Activated naive CD4-positive, alpha-beta T cell treated with anti-CD3 and anti-CD28 coated beads, Interleukin-2, amount 50 U/mL, for 24 hours (primary cell): ENCODE results near the gene LDB2.
A peak's percentile ranks its signal among the peaks of the same experiment; 100 is the strongest.

Experiments used
- H3K27ac Mint-ChIP-seq: one replicate; pipeline ENCODE4 v1.8.0; 2021; ENCODE audit warnings: mild to moderate bottlenecking, mixed read lengths
- H3K27me3 Mint-ChIP-seq: one replicate; pipeline ENCODE4 v1.8.0; 2021; ENCODE audit warnings: mixed read lengths
- H3K36me3 Mint-ChIP-seq: one replicate; pipeline ENCODE4 v1.8.0; 2021; ENCODE audit warnings: mixed read lengths
- H3K4me1 Mint-ChIP-seq: one replicate; pipeline ENCODE4 v1.8.0; 2021; ENCODE audit warnings: mixed read lengths
- H3K4me3 Mint-ChIP-seq: one replicate; pipeline ENCODE4 v1.8.0; 2021; ENCODE audit warnings: mild to moderate bottlenecking, mixed read lengths
- H3K9me3 Mint-ChIP-seq: one replicate; pipeline ENCODE4 v1.8.0; 2021; ENCODE audit warnings: mixed read lengths

Gene LDB2

DNA sequence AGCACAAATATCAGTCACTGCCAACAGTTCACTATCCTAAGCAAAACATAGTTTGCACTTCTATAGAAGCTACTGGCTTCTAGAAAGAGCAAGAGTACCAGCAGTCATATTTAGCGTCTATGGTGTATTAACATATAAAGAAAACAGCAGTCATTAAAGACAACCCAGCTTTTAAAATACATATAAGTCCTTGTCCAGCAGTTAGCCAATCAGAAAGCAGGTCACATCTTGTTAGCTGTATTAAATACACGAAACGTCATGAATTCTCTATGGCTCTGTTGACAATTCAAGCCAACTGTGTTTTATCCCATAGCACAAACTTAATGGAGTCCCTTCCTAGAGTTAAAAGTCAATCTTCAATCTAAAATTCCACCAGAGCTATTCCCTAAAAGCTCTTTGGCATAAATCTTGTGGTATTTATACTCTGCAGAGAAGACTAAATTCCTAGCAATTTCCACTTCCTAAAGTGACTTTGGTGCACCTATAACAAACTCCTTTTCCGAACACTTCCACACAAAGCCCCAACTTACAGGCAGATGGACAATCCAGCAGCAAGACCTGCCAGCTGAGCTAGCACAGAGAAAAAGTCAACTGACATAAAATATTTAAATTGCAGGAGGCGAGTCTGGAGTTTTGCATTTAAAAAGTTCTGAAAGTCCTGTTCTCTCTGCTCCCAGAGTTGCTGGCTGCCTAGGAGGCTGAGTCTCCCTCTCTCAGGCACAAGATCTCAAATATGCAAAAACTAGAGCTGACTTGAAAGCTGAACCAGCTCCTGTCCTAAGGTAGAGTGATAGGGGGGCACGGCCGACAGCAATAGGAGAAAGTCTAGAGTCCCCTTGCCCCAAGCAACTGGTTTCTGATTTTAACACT lies 1.3 kb downstream of the LDB2 start:
- H3K9me3 Mint-ChIP-seq: no peaks in the 10 kb centered on the region
- H3K27me3 Mint-ChIP-seq: peaks cover 8% of the 10 kb centered on the region
- no peak overlapping the region for H3K4me3 Mint-ChIP-seq
- no peaks in the 10 kb centered on the region for H3K36me3 Mint-ChIP-seq
- no peak overlapping the region for H3K27ac Mint-ChIP-seq
- peaks cover 31% of the 10 kb centered on the region for H3K4me1 Mint-ChIP-seq

DNA sequence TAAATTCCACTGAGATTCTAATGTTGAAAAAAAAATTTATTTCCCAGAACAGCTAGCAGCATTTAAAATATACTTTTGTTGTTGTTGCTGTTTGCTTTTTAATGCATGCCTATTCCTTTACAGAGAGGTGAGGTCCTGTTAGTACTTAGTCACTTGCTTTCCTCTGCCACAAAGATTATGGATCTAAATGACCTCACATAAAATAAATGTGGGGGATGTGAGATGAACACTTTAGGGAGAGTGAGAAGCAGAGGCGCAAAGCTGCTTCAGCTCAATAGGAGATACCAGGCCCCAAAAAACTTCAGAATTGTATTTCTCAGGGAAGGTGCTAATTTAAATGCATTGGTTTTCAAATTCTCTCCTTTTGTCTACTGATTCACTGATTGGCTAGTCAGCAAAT lies 4.0 kb downstream of the LDB2 start:
- no peaks in the 10 kb centered on the region for H3K9me3 Mint-ChIP-seq
- H3K36me3 Mint-ChIP-seq: no peaks in the 10 kb centered on the region
- H3K27me3 Mint-ChIP-seq: peaks cover 8% of the 10 kb centered on the region
- H3K4me3 Mint-ChIP-seq: no peak overlapping the region
- no peak overlapping the region for H3K27ac Mint-ChIP-seq
- H3K4me1 Mint-ChIP-seq: peaks cover 56% of the 10 kb centered on the region

DNA sequence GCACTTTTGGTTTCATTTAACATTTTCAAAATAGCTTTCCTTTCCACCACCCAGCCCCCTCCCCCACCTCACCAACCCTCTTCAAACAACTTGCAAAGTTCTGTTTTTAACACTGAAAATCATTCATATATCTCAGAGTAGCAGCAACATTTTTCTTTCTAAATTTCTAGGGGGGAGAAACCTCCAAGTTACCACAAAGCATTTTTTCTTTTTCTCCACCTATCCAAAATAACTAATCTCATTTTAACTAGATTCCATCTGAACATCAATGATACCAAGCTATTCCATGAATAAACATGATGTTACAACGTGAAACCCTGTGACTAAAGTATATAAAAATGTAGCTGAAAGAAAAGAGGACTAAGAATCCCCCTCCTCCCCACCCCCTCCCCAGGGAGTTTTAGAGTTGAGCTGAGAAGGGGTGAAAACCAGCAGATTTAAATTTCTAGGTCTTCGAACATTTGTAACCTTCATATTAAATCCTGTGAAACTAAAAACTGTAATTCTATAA lies 5.2 kb downstream of the LDB2 start:
- Mint-ChIP-seq H3K4me1 (peaks cover 60% of the 10 kb centered on the region), H3K4me3 (peak overlapping the region; percentile 45), H3K9me3 (no peaks in the 10 kb centered on the region), H3K27ac (peak overlapping the region; percentile 80), H3K27me3 (peaks cover 5% of the 10 kb centered on the region), H3K36me3 (no peaks in the 10 kb centered on the region)

DNA sequence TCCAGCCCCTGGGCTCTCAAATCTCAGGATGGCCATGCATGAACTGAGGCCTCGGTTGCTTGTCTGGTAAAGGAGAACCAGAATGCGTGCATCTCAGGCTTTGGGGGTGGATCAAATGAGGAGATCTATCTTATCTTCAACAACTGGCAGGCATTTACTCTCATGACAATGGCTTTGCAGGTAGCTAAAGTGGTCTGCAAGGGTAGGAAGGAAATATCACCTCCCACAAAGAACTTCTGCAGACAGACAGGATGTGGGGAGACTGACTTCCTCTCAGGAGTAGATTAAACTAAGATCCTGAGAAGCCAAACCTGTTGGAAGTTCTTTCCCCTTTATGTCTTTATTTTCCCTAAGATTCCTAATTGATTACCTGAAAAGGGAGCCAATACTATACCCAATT lies 7.8 kb downstream of the LDB2 start:
- H3K9me3 Mint-ChIP-seq: no peaks in the 10 kb centered on the region
- no peak overlapping the region for H3K4me3 Mint-ChIP-seq
- H3K27ac Mint-ChIP-seq: peak overlapping the region; percentile 12
- H3K36me3 Mint-ChIP-seq: no peaks in the 10 kb centered on the region
- peaks cover under 1% of the 10 kb centered on the region for H3K27me3 Mint-ChIP-seq
- peaks cover 58% of the 10 kb centered on the region for H3K4me1 Mint-ChIP-seq

DNA sequence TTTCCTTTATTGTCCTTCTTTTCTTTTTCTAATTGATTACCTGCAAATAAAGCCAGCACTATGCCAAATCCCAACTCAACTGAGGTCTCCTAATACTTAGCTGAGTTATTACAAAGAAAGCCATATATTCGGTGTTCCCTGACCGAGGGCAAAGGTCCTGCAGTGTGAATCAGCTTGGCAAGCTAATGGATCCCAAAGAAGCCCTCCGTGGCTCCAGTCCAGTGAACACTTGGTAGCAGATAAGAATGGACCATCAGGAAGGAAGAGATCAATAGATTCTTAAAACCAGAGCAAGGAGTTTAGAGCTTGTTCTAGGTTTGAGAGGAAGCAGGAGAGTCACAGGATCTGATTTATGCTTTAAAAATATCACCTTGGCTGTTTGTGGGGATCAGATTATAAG lies 8.5 kb downstream of the LDB2 start:
- Mint-ChIP-seq H3K4me3 (no peak overlapping the region), H3K27me3 (peaks cover 2% of the 10 kb centered on the region), H3K27ac (peak overlapping the region; percentile 53), H3K4me1 (peaks cover 60% of the 10 kb centered on the region), H3K36me3 (no peaks in the 10 kb centered on the region), H3K9me3 (no peaks in the 10 kb centered on the region)

DNA sequence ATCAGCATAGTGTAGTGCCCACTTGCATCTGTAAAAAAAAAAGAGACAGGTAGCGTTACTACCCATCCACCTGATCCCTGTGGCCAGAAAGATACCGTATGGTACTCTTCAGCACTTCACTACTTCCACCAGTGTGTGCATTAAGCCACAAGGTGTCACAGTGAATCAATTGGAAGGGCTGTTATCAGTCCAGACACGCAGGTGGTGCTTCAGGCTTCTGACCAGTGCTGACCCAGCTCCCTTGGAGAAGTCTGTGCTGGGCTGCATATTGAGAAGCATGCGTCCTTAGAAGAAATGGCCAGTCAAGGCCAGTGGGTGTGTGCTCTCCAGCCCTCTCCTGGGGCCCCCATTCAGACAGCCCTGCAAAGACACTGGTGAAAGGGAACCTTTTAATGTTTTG lies 10.6 kb downstream of the LDB2 start:
- Mint-ChIP-seq H3K27me3 (peaks cover 2% of the 10 kb centered on the region), H3K36me3 (peaks cover 1% of the 10 kb centered on the region), H3K9me3 (no peaks in the 10 kb centered on the region), H3K27ac (no peak overlapping the region), H3K4me1 (peaks cover 47% of the 10 kb centered on the region), H3K4me3 (no peak overlapping the region)

DNA sequence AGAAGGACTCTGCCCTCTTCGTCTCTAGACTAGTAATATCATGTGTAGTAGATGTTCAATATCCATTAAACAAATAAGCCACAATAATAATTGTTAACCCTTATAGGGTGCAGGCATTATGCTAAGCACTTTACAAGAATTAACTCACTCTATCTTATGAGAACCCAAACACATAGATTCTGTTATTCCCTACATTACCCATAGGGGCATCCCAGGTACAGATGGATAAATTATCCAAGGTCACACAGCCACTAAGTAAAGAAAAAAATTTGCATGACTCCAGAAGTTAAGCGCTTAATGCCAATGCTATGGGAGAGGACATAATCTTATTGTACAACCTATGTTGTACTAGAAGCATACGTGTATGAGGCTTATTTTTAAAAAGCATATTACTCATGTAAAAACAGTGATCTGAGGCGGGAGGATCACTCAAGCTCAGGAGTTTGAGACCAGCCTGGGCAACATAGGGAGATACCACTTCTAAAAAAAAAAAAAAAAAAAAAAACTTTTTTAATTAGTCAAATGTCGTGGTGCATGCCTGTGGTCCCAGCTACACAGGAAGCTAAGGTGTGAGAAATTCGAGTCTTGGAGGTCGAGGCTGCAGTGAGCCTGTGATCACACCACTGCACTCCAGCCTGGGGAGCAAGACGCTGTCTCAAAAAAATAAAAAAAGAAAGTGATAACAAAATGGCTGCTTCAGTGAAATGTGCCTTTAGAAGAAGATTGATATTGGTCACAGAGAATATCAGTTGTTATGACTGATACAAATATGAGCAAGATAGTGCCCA lies 13.6 kb downstream of the LDB2 start:
- Mint-ChIP-seq H3K4me3 (no peak overlapping the region), H3K36me3 (peaks cover 1% of the 10 kb centered on the region), H3K4me1 (peaks cover 19% of the 10 kb centered on the region), H3K27ac (no peak overlapping the region), H3K27me3 (peaks cover 2% of the 10 kb centered on the region), H3K9me3 (no peaks in the 10 kb centered on the region)

DNA sequence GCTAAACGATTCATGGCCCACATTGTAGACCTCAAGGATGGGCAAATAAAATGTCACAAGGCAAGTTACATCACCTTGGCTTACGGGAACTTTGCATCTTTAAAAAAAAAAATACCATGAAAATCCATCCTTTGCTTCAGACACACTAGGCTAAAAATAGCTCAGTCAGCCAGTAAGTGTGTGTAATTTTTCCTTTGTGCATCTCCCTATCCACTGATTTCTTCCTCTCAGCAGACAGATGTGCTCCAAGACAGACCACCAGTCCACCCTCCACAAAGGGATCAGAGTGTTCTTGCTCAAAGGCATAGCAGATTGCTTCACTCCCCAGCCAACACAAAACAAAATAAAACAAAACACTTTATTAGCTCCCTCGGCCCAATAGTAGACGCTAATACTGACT lies 14.6 kb downstream of the LDB2 start:
- peaks cover 1% of the 10 kb centered on the region for H3K36me3 Mint-ChIP-seq
- no peak overlapping the region for H3K4me3 Mint-ChIP-seq
- no peak overlapping the region for H3K27ac Mint-ChIP-seq
- peaks cover 8% of the 10 kb centered on the region for H3K4me1 Mint-ChIP-seq
- H3K27me3 Mint-ChIP-seq: peaks cover 2% of the 10 kb centered on the region
- no peaks in the 10 kb centered on the region for H3K9me3 Mint-ChIP-seq

DNA sequence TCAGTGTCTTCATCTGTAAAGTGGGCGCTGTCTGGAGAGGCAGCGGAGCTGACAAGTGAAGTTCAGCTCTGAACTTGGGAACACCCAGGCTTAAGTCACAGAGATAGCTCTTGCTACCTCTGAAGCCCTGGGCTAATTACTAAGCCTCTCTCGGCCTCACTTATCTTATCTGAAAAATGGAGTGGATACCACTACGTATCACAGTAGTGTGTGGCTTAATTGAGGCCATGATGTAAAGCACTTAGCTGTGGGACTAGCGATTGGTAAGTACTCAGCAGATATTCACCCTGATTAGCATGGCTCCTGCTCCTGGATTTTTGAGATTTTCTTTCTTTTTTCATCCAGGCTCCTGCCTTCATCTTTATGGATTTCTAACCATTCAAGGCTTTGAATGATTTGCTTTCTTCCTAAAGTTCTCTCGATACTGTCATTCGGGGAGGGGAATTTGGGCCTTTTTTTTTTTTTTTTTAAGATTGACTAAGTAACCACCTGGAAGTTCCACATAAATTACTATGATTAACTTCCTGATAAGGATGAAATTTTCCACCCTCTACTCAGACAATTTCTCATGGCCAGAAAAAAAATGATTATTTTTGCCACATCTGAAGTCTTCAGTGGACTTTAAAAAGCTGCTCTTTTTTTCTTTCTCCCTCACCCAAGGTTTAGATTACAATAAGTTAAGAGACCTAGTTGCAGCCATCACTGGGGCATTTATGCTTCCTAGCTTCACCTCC lies 17.1 kb downstream of the LDB2 start:
- Mint-ChIP-seq H3K4me1 (peaks cover 8% of the 10 kb centered on the region), H3K4me3 (no peak overlapping the region), H3K27ac (no peak overlapping the region), H3K9me3 (peaks cover 5% of the 10 kb centered on the region), H3K27me3 (peaks cover 2% of the 10 kb centered on the region), H3K36me3 (peaks cover 1% of the 10 kb centered on the region)

DNA sequence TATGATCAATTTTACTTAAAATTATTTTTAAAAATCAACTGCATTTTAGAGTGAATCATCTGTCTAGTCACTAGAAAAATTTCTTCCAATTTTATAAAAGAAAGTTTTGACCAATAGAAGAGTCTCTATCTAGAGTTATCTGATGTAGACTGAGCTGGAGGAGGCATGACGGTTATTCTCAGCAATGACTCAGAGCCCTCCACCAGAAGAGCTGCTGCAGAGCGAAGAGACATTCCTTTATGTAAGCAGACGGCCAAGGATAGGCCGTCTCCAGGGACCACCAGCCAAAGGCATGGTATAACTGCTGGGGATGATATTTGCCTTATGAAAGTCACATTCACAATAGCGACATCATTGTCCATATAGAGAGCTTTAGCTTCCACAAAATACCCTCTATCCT lies 23.0 kb downstream of the LDB2 start:
- Mint-ChIP-seq H3K4me1 (no peaks in the 10 kb centered on the region), H3K36me3 (no peaks in the 10 kb centered on the region), H3K9me3 (peaks cover 5% of the 10 kb centered on the region), H3K27ac (no peak overlapping the region), H3K4me3 (no peak overlapping the region), H3K27me3 (no peaks in the 10 kb centered on the region)

DNA sequence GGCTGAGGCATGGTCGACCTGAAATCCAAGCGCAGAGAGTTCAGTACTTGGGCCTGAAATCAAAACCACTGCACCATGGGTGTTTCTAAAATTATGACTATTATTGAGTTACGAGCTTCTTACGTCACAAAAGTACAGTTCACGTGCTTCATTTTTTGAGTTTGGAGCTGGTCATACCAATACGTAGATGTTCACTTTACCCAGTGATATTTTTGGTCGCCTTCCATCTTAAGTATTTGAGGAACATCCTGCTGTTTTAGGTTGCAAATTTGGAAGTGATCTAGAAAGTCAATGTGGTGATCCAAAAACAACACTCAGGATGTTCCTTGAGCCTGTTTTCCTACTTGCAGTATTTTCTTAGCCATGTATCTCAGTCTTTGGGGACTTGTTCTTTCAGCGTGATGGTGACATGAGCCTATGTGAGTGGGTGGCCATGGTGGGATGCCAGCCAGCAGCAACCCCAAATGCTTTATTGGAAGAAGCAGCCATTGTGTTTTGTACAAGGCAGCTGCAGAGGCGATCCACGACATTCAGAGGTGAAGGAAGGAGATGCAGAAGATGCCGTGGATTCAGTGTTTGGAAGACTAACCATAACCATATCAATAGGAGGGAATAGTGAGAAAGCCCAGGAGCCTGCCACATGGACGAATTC lies 28.7 kb downstream of the LDB2 start:
- Mint-ChIP-seq H3K36me3 (no peaks in the 10 kb centered on the region), H3K4me3 (no peak overlapping the region), H3K27me3 (no peaks in the 10 kb centered on the region), H3K4me1 (no peaks in the 10 kb centered on the region), H3K27ac (no peak overlapping the region), H3K9me3 (no peaks in the 10 kb centered on the region)

DNA sequence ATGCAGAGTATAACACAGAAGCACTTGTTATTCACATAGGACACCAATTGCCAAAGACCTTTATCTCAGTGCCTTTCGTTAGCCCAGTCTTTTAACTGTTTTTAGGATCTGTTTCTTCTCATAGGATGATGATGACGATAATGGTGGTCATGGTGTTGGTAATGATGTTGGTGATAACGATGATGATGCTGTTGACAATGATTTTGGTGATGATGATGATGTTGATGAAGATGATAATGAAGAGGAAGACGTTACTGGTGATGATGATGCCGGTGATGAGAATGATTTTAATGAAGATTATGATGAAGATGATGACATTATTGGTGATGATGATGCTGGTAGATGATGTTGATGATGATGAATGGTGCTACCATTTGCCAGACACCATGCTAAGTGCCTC lies 29.8 kb downstream of the LDB2 start:
- Mint-ChIP-seq H3K36me3 (no peaks in the 10 kb centered on the region), H3K4me3 (no peak overlapping the region), H3K27me3 (no peaks in the 10 kb centered on the region), H3K9me3 (no peaks in the 10 kb centered on the region), H3K27ac (no peak overlapping the region), H3K4me1 (no peaks in the 10 kb centered on the region)

DNA sequence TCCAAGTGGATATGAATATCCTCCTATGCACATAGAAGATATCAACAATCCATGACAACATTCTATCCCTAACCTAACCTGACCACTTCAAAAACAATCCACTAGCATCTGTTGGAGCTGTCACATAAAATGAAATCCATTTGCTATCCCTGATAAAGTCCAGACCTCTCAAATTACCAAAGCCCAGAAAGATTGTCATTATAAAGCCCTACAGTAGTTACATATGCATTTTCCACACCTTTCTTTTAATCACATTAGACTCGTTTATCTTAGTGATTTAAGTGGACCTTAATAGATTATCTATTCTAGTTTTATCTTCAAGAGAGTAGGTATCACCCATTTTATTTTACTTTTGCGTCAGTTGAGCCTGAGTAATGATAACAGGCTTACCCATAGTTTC lies 30.6 kb downstream of the LDB2 start:
- Mint-ChIP-seq H3K4me3 (no peak overlapping the region), H3K36me3 (no peaks in the 10 kb centered on the region), H3K4me1 (no peaks in the 10 kb centered on the region), H3K9me3 (no peaks in the 10 kb centered on the region), H3K27me3 (no peaks in the 10 kb centered on the region), H3K27ac (no peak overlapping the region)

DNA sequence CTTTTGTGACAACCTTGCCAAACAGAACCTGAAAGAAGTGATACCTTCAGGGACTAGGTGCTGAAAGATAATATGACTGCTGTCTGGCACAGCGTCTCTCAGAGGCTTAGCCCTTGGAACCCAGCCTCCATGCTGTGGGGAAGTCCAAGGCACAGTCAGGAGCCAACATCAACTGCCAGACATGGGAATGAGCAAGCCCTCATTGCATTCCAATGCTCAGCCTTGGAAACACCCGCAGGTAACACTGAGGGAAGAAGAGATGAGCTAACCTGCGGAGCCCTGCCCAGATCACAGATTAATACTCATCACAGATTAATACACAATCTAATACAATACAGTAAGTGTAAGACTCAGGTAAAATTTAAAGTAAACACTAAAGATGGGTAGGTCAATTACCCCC lies 31.5 kb downstream of the LDB2 start:
- H3K4me3 Mint-ChIP-seq: no peak overlapping the region
- H3K4me1 Mint-ChIP-seq: no peaks in the 10 kb centered on the region
- H3K9me3 Mint-ChIP-seq: no peaks in the 10 kb centered on the region
- H3K27me3 Mint-ChIP-seq: no peaks in the 10 kb centered on the region
- no peaks in the 10 kb centered on the region for H3K36me3 Mint-ChIP-seq
- no peak overlapping the region for H3K27ac Mint-ChIP-seq

DNA sequence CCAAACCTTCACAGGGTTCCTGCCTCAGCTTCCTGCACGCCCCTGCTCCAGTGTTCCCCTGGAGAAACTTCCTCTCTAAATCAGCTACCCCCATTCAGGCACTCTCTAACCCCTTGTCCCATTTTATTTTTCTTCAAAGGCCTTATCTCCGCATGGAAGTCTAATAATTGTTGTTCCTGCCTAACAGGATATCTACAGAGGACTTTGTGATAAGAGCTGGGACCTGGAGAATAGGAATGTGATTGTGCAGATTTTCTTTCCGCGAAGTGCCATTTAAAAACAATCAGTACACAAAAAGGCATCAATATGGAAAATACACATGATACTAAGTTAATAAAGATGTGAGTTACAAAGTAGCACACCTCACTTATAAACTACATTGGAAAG lies 32.6 kb downstream of the LDB2 start:
- Mint-ChIP-seq H3K4me3 (no peak overlapping the region), H3K9me3 (no peaks in the 10 kb centered on the region), H3K4me1 (no peaks in the 10 kb centered on the region), H3K27ac (no peak overlapping the region), H3K36me3 (no peaks in the 10 kb centered on the region), H3K27me3 (peaks cover 4% of the 10 kb centered on the region)
